HEK293 (cell line): ENCODE data around the gene RBBP8NL.

Experiments used
- CTCF ChIA-PET: fragments of 350-600 bp; formaldehyde crosslinking; extraction: SDS; loops from one replicate; lab custom pipeline; 2021; ENCODE audit warnings: antibody characterized with exemption; lab: Yijun Ruan, JAX
- POLR2A ChIA-PET: fragments of 300-600 bp; formaldehyde crosslinking; extraction: SDS; loops from one replicate; lab custom pipeline; 2020; ENCODE audit warnings: antibody characterized with exemption, inconsistent platforms; lab: Yijun Ruan, JAX
- H3K27ac ChIP-seq: fragments of 200-500 bp; sonication (Bioruptor generic); 2 replicates; pipeline ENCODE4 v1.5.1; 2014; ENCODE audit warnings: low read depth, low read length, control low read depth, inconsistent platforms; ENCODE audit errors: extremely low read depth
- H3K36me3 ChIP-seq, 2 experiments: fragments of 200-500 bp in 1 of 2; sonication (Bioruptor generic) in 1 of 2; 1 replicate in 1 of 2; 2 replicates in 1 of 2; pipeline ENCODE4 v1.5.1; 2014 to 2017; ENCODE audit warnings: inconsistent platforms in 2 of 2, low read length in 2 of 2; ENCODE audit not compliant: control insufficient read depth in 2 of 2, insufficient read depth in 1 of 2
- H3K4me1 ChIP-seq: fragments of 200-500 bp; sonication (Bioruptor generic); 2 replicates; pipeline ENCODE4 v1.5.1; 2014; ENCODE audit warnings: mild to moderate bottlenecking, low read length, inconsistent platforms; ENCODE audit not compliant: control insufficient read depth, insufficient read depth
- H3K4me3 ChIP-seq: 2 replicates; pipeline ENCODE4 v1.5.1; 2011; ENCODE audit warnings: low read depth, mild to moderate bottlenecking, control low read depth, low read length, moderate library complexity
- H3K9me3 ChIP-seq: fragments of 200-500 bp; sonication (Bioruptor generic); 2 replicates; pipeline ENCODE4 v1.5.1; 2014; ENCODE audit warnings: low read depth, low read length, inconsistent platforms; ENCODE audit not compliant: control insufficient read depth, insufficient read depth
- BCL11B ChIP-seq: fragments of 450-650 bp; formaldehyde crosslinking; IDR thresholded peaks from 2 replicates; pipeline ENCODE4 v1.5.1; 2016; ENCODE audit warnings: low read depth, missing biosample characterization, missing genetic modification characterization
- KLF1 ChIP-seq: fragments of 450-650 bp; formaldehyde crosslinking; IDR thresholded peaks from 2 replicates; pipeline ENCODE4 v1.5.1; 2016; ENCODE audit warnings: missing biosample characterization, missing genetic modification characterization
- KLF10 ChIP-seq: fragments of 450-650 bp; IDR thresholded peaks from 2 replicates; pipeline ENCODE4 v1.5.1; 2018; ENCODE audit warnings: missing biosample characterization, mild to moderate bottlenecking, missing genetic modification characterization
- KLF7 ChIP-seq: fragments of 450-650 bp; formaldehyde crosslinking; IDR thresholded peaks from 2 replicates; pipeline ENCODE4 v1.5.1; 2016; ENCODE audit warnings: missing biosample characterization, missing genetic modification characterization, borderline replicate concordance
- RBAK ChIP-seq: fragments of 450-650 bp; formaldehyde crosslinking; IDR thresholded peaks from 2 replicates; pipeline ENCODE4 v1.5.1; 2016; ENCODE audit warnings: missing biosample characterization, missing genetic modification characterization
- ZFP69B ChIP-seq: fragments of 450-650 bp; formaldehyde crosslinking; IDR thresholded peaks from 2 replicates; pipeline ENCODE4 v1.5.1; 2016; ENCODE audit warnings: missing biosample characterization, missing genetic modification characterization
- ZNF132 ChIP-seq: fragments of 450-650 bp; formaldehyde crosslinking; IDR thresholded peaks from 2 replicates; pipeline ENCODE4 v1.5.1; 2017; ENCODE audit warnings: missing biosample characterization, missing genetic modification characterization, borderline replicate concordance
- ZNF16 ChIP-seq: fragments of 450-650 bp; formaldehyde crosslinking; IDR thresholded peaks from 2 replicates; pipeline ENCODE4 v1.5.1; 2016; ENCODE audit warnings: low read depth, missing biosample characterization, missing genetic modification characterization
- ZNF292 ChIP-seq: fragments of 450-650 bp; formaldehyde crosslinking; IDR thresholded peaks from 2 replicates; pipeline ENCODE4 v1.5.1; 2016; ENCODE audit warnings: low read depth, missing biosample characterization, missing genetic modification characterization, borderline replicate concordance
- ZNF404 ChIP-seq: fragments of 450-650 bp; formaldehyde crosslinking; IDR thresholded peaks from 2 replicates; pipeline ENCODE4 v1.5.1; 2017; ENCODE audit warnings: missing biosample characterization, missing genetic modification characterization
- ZNF501 ChIP-seq: fragments of 450-650 bp; formaldehyde crosslinking; IDR thresholded peaks from 2 replicates; pipeline ENCODE4 v1.5.1; 2016; ENCODE audit warnings: missing biosample characterization, missing genetic modification characterization
- ZNF549 ChIP-seq: fragments of 450-650 bp; IDR thresholded peaks from 2 replicates; pipeline ENCODE4 v1.5.1; 2018; ENCODE audit warnings: missing biosample characterization, missing genetic modification characterization, mild to moderate bottlenecking, inconsistent platforms, moderate library complexity
- ZNF558 ChIP-seq: fragments of 450-650 bp; formaldehyde crosslinking; IDR thresholded peaks from 2 replicates; pipeline ENCODE4 v1.5.1; 2016; ENCODE audit warnings: missing biosample characterization, missing genetic modification characterization
- ZNF571 ChIP-seq: fragments of 450-650 bp; formaldehyde crosslinking; IDR thresholded peaks from 2 replicates; pipeline ENCODE4 v1.5.0; 2017; ENCODE audit warnings: missing biosample characterization, missing genetic modification characterization
- ZNF776 ChIP-seq: fragments of 450-650 bp; formaldehyde crosslinking; IDR thresholded peaks from 2 replicates; pipeline ENCODE4 v1.5.0; 2017; ENCODE audit warnings: missing biosample characterization, missing genetic modification characterization, borderline replicate concordance
- ZNF843 ChIP-seq: fragments of 450-650 bp; formaldehyde crosslinking; IDR thresholded peaks from 2 replicates; pipeline ENCODE4 v1.5.1; 2016; ENCODE audit warnings: missing biosample characterization, missing genetic modification characterization
- ZXDB ChIP-seq: fragments of 450-650 bp; formaldehyde crosslinking; IDR thresholded peaks from 2 replicates; pipeline ENCODE4 v1.5.1; 2016; ENCODE audit warnings: missing biosample characterization, missing genetic modification characterization
- TF ChIP-seq, protein P1 (sequence below): fragments of 450-650 bp; formaldehyde crosslinking; IDR thresholded peaks from 2 replicates; pipeline ENCODE4 v1.5.1; 2016; ENCODE audit warnings: missing biosample characterization, missing genetic modification characterization
- TF ChIP-seq, protein P2 (sequence below): fragments of 450-650 bp; formaldehyde crosslinking; conservative IDR thresholded peaks from 2 replicates; pipeline ENCODE4 v1.5.1; 2016; ENCODE audit warnings: low read depth, missing biosample characterization, missing genetic modification characterization
- TF ChIP-seq, protein P3 (sequence below): fragments of 450-650 bp; formaldehyde crosslinking; IDR thresholded peaks from 2 replicates; pipeline ENCODE4 v1.5.1; 2016; ENCODE audit warnings: missing biosample characterization, missing genetic modification characterization
- TF ChIP-seq, protein P4 (sequence below): fragments of 450-650 bp; formaldehyde crosslinking; IDR thresholded peaks from 2 replicates; pipeline ENCODE4 v1.5.0; 2017; ENCODE audit warnings: missing biosample characterization, missing genetic modification characterization, borderline replicate concordance
- TF ChIP-seq, protein P5 (sequence below): fragments of 450-650 bp; formaldehyde crosslinking; IDR thresholded peaks from 2 replicates; pipeline ENCODE4 v1.5.1; 2016; ENCODE audit warnings: missing biosample characterization, missing genetic modification characterization, borderline replicate concordance

Gene RBBP8NL

DNA sequence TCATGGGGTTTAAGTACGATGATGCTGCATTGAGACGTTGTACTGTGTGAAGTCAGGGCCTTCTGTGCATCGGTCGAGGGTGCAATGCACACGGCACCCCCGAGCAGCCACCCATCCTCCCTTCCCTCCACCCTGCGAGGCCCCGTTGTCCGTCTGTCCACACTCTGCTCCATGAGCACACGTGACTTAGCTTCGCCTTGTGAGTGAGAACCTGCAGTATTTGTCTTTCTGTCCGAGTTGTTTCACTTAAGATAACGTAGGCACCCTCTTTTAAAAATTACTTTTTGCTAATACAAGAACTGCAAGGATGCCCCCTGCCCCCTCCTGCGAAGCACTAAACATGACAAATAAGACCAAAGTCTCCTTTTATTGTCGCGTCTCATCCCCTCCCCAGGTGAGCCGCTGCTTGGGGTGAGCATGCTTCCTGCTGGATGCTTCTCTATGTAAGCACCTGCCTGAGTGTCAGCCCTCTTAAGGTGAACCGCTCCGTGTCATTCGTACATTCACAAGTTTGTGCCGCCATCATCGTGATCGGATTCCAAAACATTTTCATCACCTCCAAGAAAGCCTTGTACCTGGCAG lies 3.6 kb upstream of the RBBP8NL start:
- POLR2A ChIA-PET, result no interaction called here
- CTCF ChIA-PET, result no interaction called here

DNA sequence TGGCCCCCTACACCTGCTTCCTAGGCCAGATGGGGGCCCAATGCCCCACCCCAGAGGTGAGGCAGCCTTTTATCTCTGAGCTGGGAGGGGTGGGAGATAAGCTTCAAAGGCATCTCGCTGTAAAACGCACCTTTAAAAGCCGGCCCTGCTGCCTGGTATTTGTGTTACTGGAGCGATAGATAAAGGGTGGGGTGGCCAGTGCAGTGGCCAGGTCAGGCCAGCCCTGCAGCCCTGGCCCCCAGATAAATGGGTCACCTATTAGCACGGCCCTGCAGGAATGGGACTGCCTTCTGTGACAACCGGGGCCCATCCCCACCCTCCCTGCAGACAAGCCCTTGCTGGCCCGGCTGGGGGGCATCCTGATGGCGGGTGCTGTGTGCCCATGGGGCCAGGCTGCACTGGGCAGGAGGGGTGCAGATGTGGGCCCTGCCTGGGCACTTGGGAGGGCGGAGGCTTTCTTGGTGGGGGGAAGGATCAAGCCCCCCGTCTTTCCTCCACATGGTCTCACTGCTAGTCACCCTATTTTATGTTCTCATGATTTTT lies 3.0 kb upstream of the RBBP8NL start:
- POLR2A ChIA-PET, result no interaction called here
- H3K4me3 ChIP-seq, result no peak overlapping the region
- CTCF ChIA-PET, result no interaction called here
- H3K4me1 ChIP-seq, result no peaks in the 10 kb centered on the region
- no peaks in the 10 kb centered on the region for H3K9me3 ChIP-seq
- H3K36me3 ChIP-seq, result no peaks in the 10 kb centered on the region
- no peak overlapping the region for H3K27ac ChIP-seq
- TF ChIP-seq, protein P1, sequence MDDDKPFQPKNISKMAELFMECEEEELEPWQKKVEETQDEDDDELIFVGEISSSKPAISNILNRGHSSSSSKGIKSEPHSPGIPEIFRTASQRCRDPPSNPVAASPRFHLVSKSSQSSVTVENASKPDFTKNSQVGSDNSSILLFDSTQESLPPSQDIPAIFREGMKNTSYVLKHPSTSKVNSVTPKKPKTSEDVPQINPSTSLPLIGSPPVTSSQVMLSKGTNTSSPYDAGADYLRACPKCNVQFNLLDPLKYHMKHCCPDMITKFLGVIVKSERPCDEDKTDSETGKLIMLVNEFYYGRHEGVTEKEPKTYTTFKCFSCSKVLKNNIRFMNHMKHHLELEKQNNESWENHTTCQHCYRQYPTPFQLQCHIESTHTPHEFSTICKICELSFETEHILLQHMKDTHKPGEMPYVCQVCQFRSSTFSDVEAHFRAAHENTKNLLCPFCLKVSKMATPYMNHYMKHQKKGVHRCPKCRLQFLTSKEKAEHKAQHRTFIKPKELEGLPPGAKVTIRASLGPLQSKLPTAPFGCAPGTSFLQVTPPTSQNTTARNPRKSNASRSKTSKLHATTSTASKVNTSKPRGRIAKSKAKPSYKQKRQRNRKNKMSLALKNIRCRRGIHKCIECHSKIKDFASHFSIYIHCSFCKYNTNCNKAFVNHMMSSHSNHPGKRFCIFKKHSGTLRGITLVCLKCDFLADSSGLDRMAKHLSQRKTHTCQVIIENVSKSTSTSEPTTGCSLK, result no peak
- TF ChIP-seq, protein P2, sequence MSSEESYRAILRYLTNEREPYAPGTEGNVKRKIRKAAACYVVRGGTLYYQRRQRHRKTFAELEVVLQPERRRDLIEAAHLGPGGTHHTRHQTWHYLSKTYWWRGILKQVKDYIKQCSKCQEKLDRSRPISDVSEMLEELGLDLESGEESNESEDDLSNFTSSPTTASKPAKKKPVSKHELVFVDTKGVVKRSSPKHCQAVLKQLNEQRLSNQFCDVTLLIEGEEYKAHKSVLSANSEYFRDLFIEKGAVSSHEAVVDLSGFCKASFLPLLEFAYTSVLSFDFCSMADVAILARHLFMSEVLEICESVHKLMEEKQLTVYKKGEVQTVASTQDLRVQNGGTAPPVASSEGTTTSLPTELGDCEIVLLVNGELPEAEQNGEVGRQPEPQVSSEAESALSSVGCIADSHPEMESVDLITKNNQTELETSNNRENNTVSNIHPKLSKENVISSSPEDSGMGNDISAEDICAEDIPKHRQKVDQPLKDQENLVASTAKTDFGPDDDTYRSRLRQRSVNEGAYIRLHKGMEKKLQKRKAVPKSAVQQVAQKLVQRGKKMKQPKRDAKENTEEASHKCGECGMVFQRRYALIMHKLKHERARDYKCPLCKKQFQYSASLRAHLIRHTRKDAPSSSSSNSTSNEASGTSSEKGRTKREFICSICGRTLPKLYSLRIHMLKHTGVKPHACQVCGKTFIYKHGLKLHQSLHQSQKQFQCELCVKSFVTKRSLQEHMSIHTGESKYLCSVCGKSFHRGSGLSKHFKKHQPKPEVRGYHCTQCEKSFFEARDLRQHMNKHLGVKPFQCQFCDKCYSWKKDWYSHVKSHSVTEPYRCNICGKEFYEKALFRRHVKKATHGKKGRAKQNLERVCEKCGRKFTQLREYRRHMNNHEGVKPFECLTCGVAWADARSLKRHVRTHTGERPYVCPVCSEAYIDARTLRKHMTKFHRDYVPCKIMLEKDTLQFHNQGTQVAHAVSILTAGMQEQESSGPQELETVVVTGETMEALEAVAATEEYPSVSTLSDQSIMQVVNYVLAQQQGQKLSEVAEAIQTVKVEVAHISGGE, result no peak
- TF ChIP-seq, protein P3, sequence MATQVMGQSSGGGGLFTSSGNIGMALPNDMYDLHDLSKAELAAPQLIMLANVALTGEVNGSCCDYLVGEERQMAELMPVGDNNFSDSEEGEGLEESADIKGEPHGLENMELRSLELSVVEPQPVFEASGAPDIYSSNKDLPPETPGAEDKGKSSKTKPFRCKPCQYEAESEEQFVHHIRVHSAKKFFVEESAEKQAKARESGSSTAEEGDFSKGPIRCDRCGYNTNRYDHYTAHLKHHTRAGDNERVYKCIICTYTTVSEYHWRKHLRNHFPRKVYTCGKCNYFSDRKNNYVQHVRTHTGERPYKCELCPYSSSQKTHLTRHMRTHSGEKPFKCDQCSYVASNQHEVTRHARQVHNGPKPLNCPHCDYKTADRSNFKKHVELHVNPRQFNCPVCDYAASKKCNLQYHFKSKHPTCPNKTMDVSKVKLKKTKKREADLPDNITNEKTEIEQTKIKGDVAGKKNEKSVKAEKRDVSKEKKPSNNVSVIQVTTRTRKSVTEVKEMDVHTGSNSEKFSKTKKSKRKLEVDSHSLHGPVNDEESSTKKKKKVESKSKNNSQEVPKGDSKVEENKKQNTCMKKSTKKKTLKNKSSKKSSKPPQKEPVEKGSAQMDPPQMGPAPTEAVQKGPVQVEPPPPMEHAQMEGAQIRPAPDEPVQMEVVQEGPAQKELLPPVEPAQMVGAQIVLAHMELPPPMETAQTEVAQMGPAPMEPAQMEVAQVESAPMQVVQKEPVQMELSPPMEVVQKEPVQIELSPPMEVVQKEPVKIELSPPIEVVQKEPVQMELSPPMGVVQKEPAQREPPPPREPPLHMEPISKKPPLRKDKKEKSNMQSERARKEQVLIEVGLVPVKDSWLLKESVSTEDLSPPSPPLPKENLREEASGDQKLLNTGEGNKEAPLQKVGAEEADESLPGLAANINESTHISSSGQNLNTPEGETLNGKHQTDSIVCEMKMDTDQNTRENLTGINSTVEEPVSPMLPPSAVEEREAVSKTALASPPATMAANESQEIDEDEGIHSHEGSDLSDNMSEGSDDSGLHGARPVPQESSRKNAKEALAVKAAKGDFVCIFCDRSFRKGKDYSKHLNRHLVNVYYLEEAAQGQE (tag by site-specific recombination), result no peak
- TF ChIP-seq ZFP69B, result no peak
- no peak for TF ChIP-seq KLF1 (tag by site-specific recombination)
- TF ChIP-seq ZNF558, result no peak
- TF ChIP-seq KLF10 (tag by site-specific recombination), result no peak
- TF ChIP-seq ZNF292, result no peak
- no peak for TF ChIP-seq ZXDB
- TF ChIP-seq, protein P4, sequence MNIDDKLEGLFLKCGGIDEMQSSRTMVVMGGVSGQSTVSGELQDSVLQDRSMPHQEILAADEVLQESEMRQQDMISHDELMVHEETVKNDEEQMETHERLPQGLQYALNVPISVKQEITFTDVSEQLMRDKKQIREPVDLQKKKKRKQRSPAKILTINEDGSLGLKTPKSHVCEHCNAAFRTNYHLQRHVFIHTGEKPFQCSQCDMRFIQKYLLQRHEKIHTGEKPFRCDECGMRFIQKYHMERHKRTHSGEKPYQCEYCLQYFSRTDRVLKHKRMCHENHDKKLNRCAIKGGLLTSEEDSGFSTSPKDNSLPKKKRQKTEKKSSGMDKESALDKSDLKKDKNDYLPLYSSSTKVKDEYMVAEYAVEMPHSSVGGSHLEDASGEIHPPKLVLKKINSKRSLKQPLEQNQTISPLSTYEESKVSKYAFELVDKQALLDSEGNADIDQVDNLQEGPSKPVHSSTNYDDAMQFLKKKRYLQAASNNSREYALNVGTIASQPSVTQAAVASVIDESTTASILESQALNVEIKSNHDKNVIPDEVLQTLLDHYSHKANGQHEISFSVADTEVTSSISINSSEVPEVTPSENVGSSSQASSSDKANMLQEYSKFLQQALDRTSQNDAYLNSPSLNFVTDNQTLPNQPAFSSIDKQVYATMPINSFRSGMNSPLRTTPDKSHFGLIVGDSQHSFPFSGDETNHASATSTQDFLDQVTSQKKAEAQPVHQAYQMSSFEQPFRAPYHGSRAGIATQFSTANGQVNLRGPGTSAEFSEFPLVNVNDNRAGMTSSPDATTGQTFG (tag by site-specific recombination), result no peak
- TF ChIP-seq ZNF571, result no peak
- TF ChIP-seq ZNF843 (tag by site-specific recombination), result no peak
- TF ChIP-seq ZNF404, result no peak
- no peak for TF ChIP-seq BCL11B (tag by site-specific recombination)
- no peak for TF ChIP-seq ZNF132 (tag by site-specific recombination)
- TF ChIP-seq ZNF16 (tag by site-specific recombination), result no peak
- TF ChIP-seq, protein P5, sequence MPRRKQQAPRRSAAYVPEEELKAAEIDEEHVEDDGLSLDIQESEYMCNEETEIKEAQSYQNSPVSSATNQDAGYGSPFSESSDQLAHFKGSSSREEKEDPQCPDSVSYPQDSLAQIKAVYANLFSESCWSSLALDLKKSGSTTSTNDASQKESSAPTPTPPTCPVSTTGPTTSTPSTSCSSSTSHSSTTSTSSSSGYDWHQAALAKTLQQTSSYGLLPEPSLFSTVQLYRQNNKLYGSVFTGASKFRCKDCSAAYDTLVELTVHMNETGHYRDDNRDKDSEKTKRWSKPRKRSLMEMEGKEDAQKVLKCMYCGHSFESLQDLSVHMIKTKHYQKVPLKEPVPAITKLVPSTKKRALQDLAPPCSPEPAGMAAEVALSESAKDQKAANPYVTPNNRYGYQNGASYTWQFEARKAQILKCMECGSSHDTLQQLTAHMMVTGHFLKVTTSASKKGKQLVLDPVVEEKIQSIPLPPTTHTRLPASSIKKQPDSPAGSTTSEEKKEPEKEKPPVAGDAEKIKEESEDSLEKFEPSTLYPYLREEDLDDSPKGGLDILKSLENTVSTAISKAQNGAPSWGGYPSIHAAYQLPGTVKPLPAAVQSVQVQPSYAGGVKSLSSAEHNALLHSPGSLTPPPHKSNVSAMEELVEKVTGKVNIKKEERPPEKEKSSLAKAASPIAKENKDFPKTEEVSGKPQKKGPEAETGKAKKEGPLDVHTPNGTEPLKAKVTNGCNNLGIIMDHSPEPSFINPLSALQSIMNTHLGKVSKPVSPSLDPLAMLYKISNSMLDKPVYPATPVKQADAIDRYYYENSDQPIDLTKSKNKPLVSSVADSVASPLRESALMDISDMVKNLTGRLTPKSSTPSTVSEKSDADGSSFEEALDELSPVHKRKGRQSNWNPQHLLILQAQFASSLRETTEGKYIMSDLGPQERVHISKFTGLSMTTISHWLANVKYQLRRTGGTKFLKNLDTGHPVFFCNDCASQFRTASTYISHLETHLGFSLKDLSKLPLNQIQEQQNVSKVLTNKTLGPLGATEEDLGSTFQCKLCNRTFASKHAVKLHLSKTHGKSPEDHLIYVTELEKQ (tag by site-specific recombination), result no peak

More for the DNA sequence above, 3.6 kb upstream of the RBBP8NL start:
- no peak for TF ChIP-seq ZNF776
- no peak for TF ChIP-seq ZNF501 (tag by site-specific recombination)
- no peak for TF ChIP-seq ZNF549 (tag by site-specific recombination)
- no peak for TF ChIP-seq KLF7 (tag by site-specific recombination)
- TF ChIP-seq RBAK (tag by site-specific recombination), result no peak
- H3K4me1 ChIP-seq, result no peaks in the 10 kb centered on the region
- H3K36me3 ChIP-seq, result no peaks in the 10 kb centered on the region
- H3K4me3 ChIP-seq, result no peak overlapping the region
- H3K9me3 ChIP-seq, result no peaks in the 10 kb centered on the region
- no peak overlapping the region for H3K27ac ChIP-seq
